HG02759 (cell line): Measurements from ENCODE around the gene MUSTN1.

Source experiments
- ATAC-seq: cut with Tn5 transposase; IDR thresholded peaks from one replicate; pipeline ENCODE4 v1.9.1; 2021; ENCODE audit warnings: mild to moderate bottlenecking, moderate library complexity; ENCODE audit not compliant: unreplicated experiment

Gene MUSTN1

GRCh38 chr3:52836471-52836845 is 1.6 kb upstream of the MUSTN1 start:
- ATAC-seq = no peak

DNA sequence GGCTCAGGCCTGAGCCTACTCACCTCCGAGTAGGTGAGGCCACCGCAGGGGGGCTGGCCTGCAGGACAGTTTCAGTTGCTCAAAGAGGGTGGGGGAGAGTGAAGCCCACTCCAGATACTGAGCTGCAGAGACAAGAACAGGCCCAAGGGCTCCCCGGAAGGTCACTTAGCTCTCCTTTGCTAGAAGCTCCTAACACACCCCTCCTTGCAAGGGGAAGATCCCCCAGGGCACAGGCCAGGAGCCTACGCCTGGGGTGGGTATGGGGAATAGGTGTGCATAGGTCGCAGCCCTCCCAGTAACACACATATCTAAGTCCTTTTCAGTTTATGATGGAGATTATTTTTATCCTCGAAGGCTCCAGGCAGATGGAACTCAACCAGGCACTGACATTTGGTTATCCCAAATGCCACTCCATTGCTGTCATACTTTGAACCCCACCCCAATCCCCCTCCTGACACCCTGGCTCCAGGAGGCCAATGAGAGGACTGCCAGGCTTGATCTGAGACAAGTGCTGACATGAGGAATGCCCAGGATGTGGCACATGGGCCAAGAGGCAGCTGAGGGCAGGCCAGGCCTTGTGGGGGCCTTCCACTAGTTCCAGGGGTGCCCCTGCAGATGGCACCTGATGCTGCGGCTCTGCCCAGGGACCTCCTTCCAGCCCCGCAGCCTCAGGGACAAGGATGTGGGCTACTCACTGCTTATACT is 1.1 kb upstream of the MUSTN1 start:
- no peak for ATAC-seq

GRCh38 chr3:52833202-52833601 is 1.6 kb downstream of the MUSTN1 start:
- no peak for ATAC-seq

GRCh38 chr3:52831500-52832301 is 3.1 kb downstream of the MUSTN1 start:
- no peak for ATAC-seq

DNA sequence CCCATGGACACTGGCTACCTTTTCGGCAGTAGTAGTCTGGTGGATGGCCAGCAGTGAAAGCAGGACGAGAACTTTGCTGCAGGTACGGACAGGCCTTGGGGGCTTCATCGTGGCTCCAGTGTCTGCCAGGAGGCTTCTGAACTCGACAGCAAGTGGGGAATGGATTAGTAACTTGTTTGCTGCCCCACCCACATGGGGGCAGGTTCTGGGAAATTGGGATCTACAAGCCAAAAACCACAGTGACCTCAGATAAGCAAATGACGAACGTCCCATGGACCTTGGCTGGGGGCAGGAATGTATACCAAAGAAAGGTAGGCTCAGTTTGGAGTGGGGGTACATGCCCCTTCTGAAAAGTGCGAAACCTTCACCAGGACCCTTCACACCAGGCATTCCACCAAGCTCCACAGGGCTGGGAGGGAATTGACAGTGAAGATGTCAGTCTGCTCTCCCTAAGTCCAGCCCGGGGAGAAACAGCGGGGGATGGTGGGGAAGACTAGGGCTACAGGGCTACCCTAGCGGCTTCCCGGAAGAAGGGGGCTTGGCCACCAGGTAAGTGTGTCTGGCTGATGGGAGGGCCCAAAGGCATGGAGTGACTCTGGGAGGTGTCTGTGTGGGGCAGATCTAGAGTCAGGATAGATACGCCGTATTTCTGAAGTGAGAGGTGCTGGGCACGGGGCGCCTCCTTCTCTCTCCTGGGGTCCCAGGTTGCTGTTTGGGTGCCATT is 4.1 kb downstream of the MUSTN1 start, which contains the start of gene ITIH4:
ITIH4 (minus strand) TSS at position 138 of the 724 bp plus-strand sequence; CDS start at position 108, 30 bp downstream.
- no peak for ATAC-seq

DNA sequence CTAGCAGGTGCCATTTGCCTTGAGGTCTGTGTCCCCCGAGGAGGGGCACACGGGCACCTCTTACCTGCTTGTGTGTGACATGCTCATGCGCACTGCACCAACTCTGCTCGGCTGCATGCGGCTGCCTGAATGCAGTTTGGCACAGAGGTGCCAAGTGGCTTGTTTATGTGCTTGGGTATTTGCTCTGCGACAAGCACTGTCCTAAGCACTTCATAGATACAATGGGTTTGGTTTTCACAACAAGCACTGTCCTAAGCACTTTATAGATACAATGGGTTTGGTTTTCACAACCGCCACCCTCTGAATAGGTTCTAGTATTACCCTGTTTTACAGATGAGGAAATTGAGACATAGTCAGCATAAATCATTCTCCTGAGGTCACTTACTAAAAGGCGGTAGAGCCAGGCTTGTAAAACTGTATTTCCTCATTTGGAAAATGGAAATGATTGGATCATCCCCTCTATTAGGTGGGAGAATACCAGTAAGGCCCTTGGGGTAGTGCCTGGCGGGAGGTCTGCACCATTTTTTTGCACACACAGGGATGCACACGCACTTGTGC is 4.8 kb downstream of the MUSTN1 start:
- ATAC-seq = no peak

DNA sequence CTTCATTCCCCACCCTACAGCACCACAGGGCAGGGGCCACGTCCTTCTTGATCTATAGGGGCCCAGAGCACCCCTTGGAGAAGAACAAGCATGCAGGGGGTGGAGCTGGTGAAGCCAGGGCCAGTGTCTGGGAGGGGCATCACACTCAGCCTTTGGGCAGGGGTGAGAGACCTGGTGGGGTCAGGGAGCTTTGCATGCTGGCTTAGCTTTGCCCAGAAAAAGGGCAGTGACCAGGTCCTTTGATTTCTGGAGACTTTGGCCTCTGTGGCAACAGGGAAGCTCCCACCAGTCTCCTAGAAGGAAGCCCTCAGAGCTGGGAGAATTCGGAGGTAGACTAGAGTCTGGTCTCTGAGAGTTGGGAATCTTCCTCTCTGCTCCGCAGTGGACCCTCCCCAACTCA is 5.3 kb downstream of the MUSTN1 start:
- no peak for ATAC-seq

GRCh38 chr3:52827866-52828376 is 6.9 kb downstream of the MUSTN1 start:
- no peak for ATAC-seq

- ATAC-seq = no peak
Measured at GRCh38 chr3:52827441-52827840, 7.4 kb downstream of the MUSTN1 start.

- ATAC-seq = no peak
Measured at GRCh38 chr3:52824037-52824436, 10.8 kb downstream of the MUSTN1 start.

- ATAC-seq = no peak
Measured at GRCh38 chr3:52822363-52822762, 12.5 kb downstream of the MUSTN1 start.

DNA sequence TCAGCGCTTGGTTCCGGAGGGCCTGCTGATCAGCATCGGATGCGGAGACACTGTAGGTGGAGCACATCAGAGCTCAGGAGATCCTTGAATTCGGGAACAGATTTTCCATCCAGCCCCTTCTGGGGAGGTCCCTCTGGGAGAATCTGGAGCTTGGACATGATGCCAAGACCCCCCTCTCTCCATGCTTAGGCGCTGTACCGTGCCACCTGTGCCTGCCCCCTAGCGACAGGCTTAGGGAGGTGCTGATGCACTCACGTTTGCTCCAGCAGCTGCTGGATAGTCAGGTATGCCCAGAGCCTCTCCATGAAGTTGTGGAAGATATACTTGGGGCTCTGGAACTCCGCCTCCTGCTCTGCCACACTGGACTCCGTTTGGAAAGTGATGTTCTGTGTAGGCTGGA is 14.1 kb downstream of the MUSTN1 start:
- no peak for ATAC-seq

DNA sequence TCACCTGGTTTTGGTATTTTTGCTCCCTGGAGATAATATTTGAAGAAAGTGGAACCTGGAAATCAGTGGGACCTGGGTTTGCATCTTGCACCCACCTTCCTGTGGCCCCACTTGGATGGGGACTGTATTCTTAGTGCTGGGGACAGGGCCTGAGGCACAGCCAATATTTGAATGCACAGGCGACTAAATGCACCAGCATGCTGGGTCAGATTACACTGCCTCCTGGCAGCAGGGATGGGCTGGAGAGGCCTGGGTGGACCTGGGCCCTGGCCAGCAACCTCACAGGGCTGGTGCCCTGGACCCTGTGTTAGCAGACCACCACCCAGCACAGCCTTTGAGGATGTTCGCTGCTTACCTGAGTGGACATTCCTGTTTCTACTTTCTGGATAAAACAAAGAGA is 14.9 kb downstream of the MUSTN1 start:
- ATAC-seq = no peak

DNA sequence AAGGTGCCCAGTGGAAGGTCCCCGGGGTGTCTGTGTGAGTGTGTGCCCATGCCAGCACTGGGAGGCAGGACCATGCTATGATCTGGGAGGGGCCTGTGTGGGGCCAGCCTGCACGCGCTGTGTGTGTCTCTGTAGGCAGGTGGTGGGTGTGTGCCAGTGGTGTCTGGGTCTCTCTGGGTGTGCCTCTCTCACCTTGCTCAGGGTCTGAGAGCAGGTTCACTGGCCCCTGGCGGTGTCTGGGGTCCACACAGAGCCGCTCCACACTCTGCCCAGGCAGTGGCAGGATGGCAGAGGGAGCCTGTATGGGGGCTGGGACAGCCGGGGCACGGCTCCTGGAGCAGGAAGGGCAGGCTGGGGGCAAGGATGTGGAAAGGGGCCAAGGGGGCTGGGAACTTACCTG is 17.0 kb downstream of the MUSTN1 start:
- ATAC-seq = no peak

DNA sequence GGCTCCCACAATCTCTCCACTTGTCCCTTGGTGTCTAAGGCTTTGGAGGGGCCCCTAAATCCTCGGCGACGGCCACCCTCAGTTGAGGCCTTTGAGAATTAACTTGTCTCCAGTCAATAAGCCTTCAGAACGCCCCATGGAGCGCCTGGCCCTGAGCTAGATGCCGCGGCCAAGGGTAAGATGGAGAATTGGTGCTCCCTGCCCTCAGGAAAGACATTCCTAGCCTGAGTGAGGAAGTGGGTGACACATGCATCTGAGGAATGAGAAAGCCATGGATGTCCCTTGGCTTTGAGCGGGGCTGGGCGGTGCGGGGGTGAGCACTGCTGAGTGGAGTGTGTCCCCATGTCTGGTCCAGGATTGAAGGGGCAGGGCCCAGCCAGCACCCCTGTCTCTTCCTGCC is 17.6 kb downstream of the MUSTN1 start:
- ATAC-seq = no peak

DNA sequence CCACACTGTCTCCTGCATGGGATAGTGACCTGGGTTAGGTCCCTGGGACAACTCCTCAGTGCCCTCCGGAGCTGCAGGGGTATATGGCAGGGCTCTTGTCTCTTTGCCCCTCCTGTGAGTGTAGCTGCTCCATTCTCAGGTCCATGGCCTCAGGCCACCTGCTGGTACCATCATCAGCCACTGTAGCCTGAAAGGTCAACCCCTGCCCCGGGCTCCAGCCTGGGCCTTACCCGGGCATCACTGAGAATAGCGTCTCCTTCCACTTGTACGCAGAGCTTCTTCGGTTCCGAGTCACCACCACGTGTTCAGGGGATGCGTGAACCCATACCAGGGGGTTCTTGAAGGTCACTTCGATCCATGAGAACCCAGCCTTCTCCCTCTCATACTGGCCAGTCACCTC is 18.2 kb downstream of the MUSTN1 start:
- ATAC-seq = no peak

DNA sequence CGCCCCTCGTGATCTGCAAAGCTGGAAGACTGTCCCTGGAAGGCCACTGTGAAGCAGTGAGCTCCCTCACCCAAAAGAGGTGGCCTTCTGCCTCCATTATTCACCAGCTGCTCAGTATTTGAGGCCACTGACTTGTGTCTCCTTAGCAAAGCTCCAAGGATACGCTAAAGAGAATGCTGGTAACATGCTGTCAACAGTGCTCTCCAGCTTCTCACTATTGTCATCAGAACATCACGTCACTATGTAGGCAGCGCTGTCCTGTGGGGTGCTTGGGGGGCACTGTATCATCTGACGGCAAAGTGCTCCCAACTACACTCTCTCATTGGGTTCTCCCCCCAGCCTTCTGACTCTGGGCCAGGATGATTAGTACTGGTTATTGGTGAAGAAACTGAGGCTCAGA is 18.6 kb downstream of the MUSTN1 start:
- ATAC-seq = no peak

DNA sequence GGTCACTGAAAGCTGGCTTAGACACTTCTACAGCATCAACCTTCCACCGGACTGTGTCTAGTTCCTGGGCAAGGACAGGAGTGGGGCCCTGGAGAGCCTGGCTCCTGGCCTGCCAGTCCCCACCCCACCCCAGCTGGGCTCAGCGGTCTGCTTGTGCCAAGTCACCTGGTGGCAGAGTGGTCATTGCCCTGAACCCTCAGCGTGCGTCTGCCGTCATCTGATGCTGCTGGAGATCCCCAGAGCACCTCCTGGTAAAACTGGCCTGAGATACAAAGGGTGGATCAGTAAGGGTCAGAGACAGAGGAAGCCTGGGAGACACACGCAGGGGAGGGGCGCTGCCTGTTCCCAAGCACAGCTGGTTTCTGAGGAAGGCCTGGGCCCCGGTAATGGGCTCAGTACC is 21.0 kb downstream of the MUSTN1 start:
- ATAC-seq = no peak

DNA sequence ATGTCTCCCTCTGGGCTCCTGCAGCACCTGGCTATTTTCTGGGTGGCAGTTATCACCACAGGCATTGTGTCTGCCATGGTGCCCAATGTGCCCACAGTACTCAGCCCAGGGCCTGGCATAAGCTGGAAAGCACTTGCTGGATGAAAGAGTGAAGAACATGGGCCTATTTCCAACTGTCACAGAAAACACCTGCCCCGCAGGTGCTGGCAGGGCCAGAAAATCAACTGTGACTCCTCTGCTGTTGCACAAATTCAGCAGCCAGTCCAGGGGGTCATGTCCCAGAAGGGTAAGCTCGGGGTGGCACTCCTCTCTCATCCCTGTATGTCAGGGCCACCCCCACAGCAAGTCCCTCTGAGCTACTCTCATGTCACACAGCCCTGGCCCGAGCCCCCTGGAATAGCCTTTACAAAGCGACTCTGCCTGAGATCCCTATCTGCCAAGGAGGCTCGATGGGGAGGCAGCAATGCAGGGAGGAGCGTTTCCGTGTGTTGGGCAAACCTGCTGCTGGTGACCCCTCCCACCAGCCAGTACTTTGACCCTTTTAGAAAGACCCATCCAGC is 23.3 kb downstream of the MUSTN1 start:
- no peak for ATAC-seq

GRCh38 chr3:52810923-52811322 is 23.9 kb downstream of the MUSTN1 start:
- ATAC-seq = no peak
